ENCODE data around the gene ANKRD52. TPM values are rescaled to one million over a fixed set of nuclear protein-coding genes. Genes with fewer than 3 reads are reported as not detected.
"Not testable (repeated sequence)": the region's sequence is repeated elsewhere in the genome, so short reads cannot be mapped to it uniquely, and the experiment has no call there.

The ANKRD52 gene
- total RNA-seq, 1 donor from 2014 or later = 44.8 TPM

GRCh38 chr12:56266693-56267442 is 8.7 kb upstream of the ANKRD52 start, which contains the start of gene COQ10A:
TSS of gene COQ10A (plus strand) at chr12:56266942. CDS start at chr12:56267119, 177 bp downstream.
- no peaks in the 10 kb centered on the region for H3K27me3 Mint-ChIP-seq

GRCh38 chr12:56266068-56266692 is 8.0 kb upstream of the ANKRD52 start:
- CTCF ChIA-PET = interaction anchor here (0.6 to 3.2 kb wide), 5 partner anchors 8 to 292 kb away, joined by 3 to 10 read pairs (median 5); partner anchors contain the start of genes ANKRD52, RAB5B and SMARCC2
- H3K36me3 Mint-ChIP-seq (ENCODE audit: low read depth) = peaks cover 28% of the 10 kb centered on the region
- ATAC-seq (ENCODE audit: low read depth); DNase-seq; H3K9me3 Mint-ChIP-seq; H3K27me3 Mint-ChIP-seq: not testable (repeated sequence)
- peak overlapping the region; percentile 93 for H3K4me3 Mint-ChIP-seq
- H3K27ac Mint-ChIP-seq = peak overlapping the region; percentile 93
- POLR2A ChIA-PET = interaction anchor here (0.5 to 2.3 kb wide), 20 partner anchors 9 to 527 kb away, joined by 3 to 25 read pairs (median 4); partner anchors contain the start of genes ANKRD52, CNPY2, CS and IL23A
- intact Hi-C loops (cut with micrococcal nuclease) = loop anchor here (2.0 kb wide), 4 partner anchors 45 to 337 kb away; partner anchors contain the start of genes IL23A, RNF41 and ZC3H10
- peaks cover 18% of the 10 kb centered on the region for H3K4me1 Mint-ChIP-seq

More at GRCh38 chr12:56266693-56267442, 8.7 kb upstream of the ANKRD52 start, which contains the start of gene COQ10A:
- no peaks in the 10 kb centered on the region for H3K9me3 Mint-ChIP-seq
- ChIA-PET CTCF (interaction anchor here (0.6 to 3.2 kb wide), 8 partner anchors 9 to 293 kb away, joined by 3 to 10 read pairs (median 4); partner anchors contain the start of genes ANKRD52, RAB5B and SMARCC2), POLR2A (interaction anchor here (0.5 to 2.3 kb wide), 28 partner anchors 9 to 528 kb away, joined by 3 to 25 read pairs (median 4); partner anchors contain the start of genes ANKRD52, CNPY2, CS and ESYT1)
- no peak for TF ChIP-seq CTCF (IDR thresholded peaks at IDR 0.05)
- H3K4me3 Mint-ChIP-seq = peak within 1 kb of the TSS; percentile 93
- ATAC-seq (ENCODE audit: low read depth) (peak; percentile 90), DNase-seq (peak; percentile 90)
- H3K27ac Mint-ChIP-seq = peak within 1 kb of the TSS; percentile 93
- intact Hi-C loops (cut with micrococcal nuclease) = loop anchor here (1.0 to 2.0 kb wide), 10 partner anchors 9 to 338 kb away; partner anchors contain the start of genes ANKRD52, CS, IL23A and RNF41
- H3K36me3 Mint-ChIP-seq (ENCODE audit: low read depth) = peaks cover 34% of the 10 kb centered on the region
- H3K4me1 Mint-ChIP-seq = peaks cover 18% of the 10 kb centered on the region

- peaks cover 23% of the 10 kb centered on the region for H3K4me1 Mint-ChIP-seq
- ATAC-seq (ENCODE audit: low read depth); H3K36me3 Mint-ChIP-seq (ENCODE audit: low read depth); POLR2A ChIA-PET; H3K27me3 Mint-ChIP-seq; intact Hi-C loops (cut with micrococcal nuclease); DNase-seq; H3K4me3 Mint-ChIP-seq; H3K9me3 Mint-ChIP-seq; CTCF ChIA-PET; H3K27ac Mint-ChIP-seq: not testable (repeated sequence)
These were observed 4.8 kb upstream of the ANKRD52 start for GRCh38 chr12:56262955-56263354.

GRCh38 chr12:56261503-56262232 is 3.5 kb upstream of the ANKRD52 start:
- no peak for ATAC-seq (ENCODE audit: low read depth)
- peaks cover 2% of the 10 kb centered on the region for H3K36me3 Mint-ChIP-seq (ENCODE audit: low read depth)
- no peaks in the 10 kb centered on the region for H3K27me3 Mint-ChIP-seq
- no peaks in the 10 kb centered on the region for H3K9me3 Mint-ChIP-seq
- intact Hi-C loops (cut with micrococcal nuclease) = no loop called here
- no peak for DNase-seq
- peaks cover 23% of the 10 kb centered on the region for H3K4me1 Mint-ChIP-seq
- CTCF ChIA-PET = no interaction called here
- no peak for TF ChIP-seq CTCF (IDR thresholded peaks at IDR 0.05)
- no peak overlapping the region for H3K4me3 Mint-ChIP-seq
- no peak overlapping the region for H3K27ac Mint-ChIP-seq
- POLR2A ChIA-PET = no interaction called here

GRCh38 chr12:56260921-56261320 is 2.7 kb upstream of the ANKRD52 start:
- Mint-ChIP-seq H3K36me3 (ENCODE audit: low read depth) (peaks cover 5% of the 10 kb centered on the region), H3K27ac (no peak overlapping the region), H3K4me3 (no peak overlapping the region), H3K9me3 (no peaks in the 10 kb centered on the region), H3K27me3 (no peaks in the 10 kb centered on the region), H3K4me1 (peaks cover 23% of the 10 kb centered on the region)
- ChIA-PET CTCF (interaction anchor here (1.0 kb wide), 1 partner anchor 71 kb away, joined by 3 read pairs; the partner anchor contains the start of gene SMARCC2), POLR2A (no interaction called here)
- ATAC-seq (ENCODE audit: low read depth) (no peak), DNase-seq (no peak)
- intact Hi-C loops (cut with micrococcal nuclease) = no loop called here
- no peak for TF ChIP-seq CTCF (IDR thresholded peaks at IDR 0.05)
